ENCODE results near the gene FOXN1. TPM values are rescaled to one million over a fixed set of nuclear protein-coding genes. Genes with fewer than 3 reads are reported as not detected.
"Not testable (repeated sequence)": the region's sequence is repeated elsewhere in the genome, so short reads cannot be mapped to it uniquely, and the experiment has no call there.

The FOXN1 gene
- total RNA-seq, 2 experiments from 2014 or later = not detected

DNA sequence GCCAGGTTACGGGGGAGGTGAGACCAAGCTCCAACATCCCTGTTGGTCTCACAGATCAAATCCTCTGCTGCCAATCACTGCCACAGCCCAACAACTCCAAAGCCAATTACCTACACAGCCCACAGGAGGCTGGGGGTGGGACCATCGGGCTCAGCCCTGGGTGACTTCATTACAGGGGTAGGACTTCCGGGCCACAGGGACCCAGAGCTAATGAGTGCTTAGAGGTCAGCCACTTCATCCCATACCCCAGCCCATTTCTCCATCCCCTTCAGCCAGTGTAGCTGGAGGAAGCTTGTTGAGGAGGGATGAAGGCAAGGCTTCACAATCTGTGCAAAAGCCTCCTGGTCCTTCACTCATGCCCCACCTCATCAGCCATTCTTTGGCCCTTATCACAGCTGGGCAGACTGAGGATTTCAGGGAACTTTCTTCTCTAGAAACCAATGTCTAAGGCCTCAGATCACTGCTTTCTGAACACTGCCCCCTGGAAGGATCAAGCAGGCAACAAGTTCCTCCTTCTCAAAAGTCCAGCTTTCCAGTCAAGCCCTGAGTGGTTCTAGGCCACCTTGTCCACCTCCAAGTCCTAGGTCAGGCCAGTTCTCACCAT is 5.8 kb downstream of the FOXN1 start:
- CTCF ChIA-PET = no interaction called here

DNA sequence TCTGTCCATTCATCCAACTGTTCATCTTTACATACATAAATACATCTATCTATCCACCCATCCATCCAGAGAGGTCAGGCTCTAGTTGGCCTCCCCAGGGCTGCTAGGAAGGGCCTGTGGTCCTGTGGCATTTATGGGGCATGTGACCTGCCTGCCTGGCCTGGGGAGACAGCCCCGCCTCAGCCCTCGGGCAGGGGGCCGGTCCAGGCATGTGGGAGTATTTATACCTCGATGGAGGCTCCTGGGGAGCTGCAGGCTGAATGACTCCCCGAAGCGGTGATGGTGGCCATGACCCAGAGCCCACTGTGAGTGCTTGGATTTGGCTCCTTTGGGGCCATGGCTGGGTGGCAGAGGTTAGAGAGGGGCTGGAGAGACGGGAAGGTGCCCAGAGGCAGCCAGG is 7.3 kb downstream of the FOXN1 start:
- no peak overlapping the region for H3K27ac Mint-ChIP-seq
- no peak for DNase-seq
- intact Hi-C loops (cut with micrococcal nuclease) = no loop called here
- CTCF ChIA-PET = no interaction called here
- H3K36me3 Mint-ChIP-seq = no peaks in the 10 kb centered on the region
- peaks cover 19% of the 10 kb centered on the region for H3K27me3 Mint-ChIP-seq
- H3K9me3 Mint-ChIP-seq = no peaks in the 10 kb centered on the region
- POLR2A ChIA-PET = no interaction called here
- H3K4me1 Mint-ChIP-seq (ENCODE audit: low read depth) = no peaks in the 10 kb centered on the region
- no peak overlapping the region for H3K4me3 Mint-ChIP-seq

More for the DNA sequence above, 5.8 kb downstream of the FOXN1 start:
- no peaks in the 10 kb centered on the region for H3K9me3 Mint-ChIP-seq
- H3K4me3 Mint-ChIP-seq = no peak overlapping the region
- H3K27me3 Mint-ChIP-seq = peaks cover 25% of the 10 kb centered on the region
- intact Hi-C loops (cut with micrococcal nuclease) = no loop called here
- DNase-seq = no peak
- POLR2A ChIA-PET = no interaction called here
- H3K27ac Mint-ChIP-seq = no peak overlapping the region
- H3K4me1 Mint-ChIP-seq (ENCODE audit: low read depth) = no peaks in the 10 kb centered on the region
- no peaks in the 10 kb centered on the region for H3K36me3 Mint-ChIP-seq

DNA sequence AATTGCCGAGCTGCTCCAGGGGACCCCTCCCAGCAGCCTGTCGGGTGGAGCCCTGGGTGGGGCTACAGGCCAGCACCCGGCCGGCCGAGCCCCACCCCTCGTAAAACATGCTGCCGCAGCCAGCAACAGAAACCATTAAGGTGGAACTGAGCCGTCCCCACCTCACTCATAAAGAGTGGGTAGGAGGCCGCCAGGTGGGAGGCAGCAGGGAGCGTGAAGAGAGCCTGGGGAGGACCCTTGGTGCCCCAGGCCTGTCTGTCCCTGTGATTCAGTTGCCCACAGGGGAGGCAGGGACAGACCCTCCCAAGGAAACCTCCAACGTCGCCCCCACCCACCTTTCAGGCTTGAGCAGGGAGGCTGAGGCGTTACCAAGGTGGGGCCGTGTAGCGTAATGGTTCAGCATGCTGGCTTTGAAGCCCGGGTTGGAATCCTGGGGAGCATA is 8.4 kb downstream of the FOXN1 start:
- intact Hi-C loops (cut with micrococcal nuclease) = no loop called here
- CTCF ChIA-PET = no interaction called here
- H3K36me3 Mint-ChIP-seq = no peaks in the 10 kb centered on the region

DNA sequence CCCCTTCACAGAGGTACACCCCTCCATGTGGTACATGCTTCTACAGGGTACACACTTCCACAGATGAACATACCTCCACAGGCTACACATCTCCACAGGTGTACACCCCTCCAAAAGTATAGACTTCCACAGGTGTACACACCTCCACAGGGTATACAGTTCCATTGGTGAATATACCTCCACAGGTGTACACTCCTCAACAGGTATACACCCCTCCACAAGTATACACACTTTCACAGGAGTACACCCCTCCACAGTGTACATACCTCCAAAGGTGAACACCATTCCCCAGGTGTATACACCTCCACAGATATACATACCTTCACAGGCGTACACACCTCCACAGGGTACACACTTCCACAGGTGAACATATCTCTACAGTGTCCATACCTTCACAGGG is 9.4 kb downstream of the FOXN1 start:
- POLR2A ChIA-PET = no interaction called here
- DNase-seq = no peak
- Mint-ChIP-seq H3K27me3 (peaks cover 10% of the 10 kb centered on the region), H3K4me1 (ENCODE audit: low read depth) (no peaks in the 10 kb centered on the region), H3K36me3 (no peaks in the 10 kb centered on the region), H3K9me3 (no peaks in the 10 kb centered on the region), H3K4me3 (no peak overlapping the region), H3K27ac (no peak overlapping the region)
- intact Hi-C loops (cut with micrococcal nuclease) = no loop called here
- CTCF ChIA-PET = no interaction called here

More for the DNA sequence above, 8.4 kb downstream of the FOXN1 start:
- Mint-ChIP-seq H3K4me3 (no peak overlapping the region), H3K27me3 (peaks cover 13% of the 10 kb centered on the region), H3K27ac (no peak overlapping the region), H3K4me1 (ENCODE audit: low read depth) (no peaks in the 10 kb centered on the region), H3K9me3 (no peaks in the 10 kb centered on the region)
- POLR2A ChIA-PET = no interaction called here
- no peak for DNase-seq

DNA sequence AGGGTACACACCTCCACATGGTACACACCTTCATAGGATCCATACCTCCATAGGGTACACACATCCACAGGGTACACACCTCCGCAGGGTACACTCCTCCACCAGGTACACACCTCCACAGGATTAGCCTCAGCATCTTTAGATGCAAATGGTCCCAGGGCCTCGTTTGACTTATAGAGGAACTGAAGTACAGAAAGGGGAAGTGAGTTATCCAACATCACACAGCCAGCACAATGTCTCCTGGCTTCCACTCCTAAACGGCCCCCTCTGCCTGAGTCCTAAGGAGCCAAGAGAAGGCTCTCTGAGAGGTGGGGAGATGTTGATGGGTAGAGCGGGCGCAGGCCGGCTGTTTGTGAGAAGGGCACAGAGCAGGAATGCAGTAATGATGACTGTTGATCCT is 12.0 kb downstream of the FOXN1 start:
- CTCF ChIA-PET = no interaction called here
- H3K27ac Mint-ChIP-seq = no peak overlapping the region
- no peak for DNase-seq
- POLR2A ChIA-PET = no interaction called here
- intact Hi-C loops (cut with micrococcal nuclease) = no loop called here
- peaks cover 1% of the 10 kb centered on the region for H3K27me3 Mint-ChIP-seq
- H3K4me3 Mint-ChIP-seq = no peak overlapping the region
- no peaks in the 10 kb centered on the region for H3K9me3 Mint-ChIP-seq
- H3K36me3 Mint-ChIP-seq = no peaks in the 10 kb centered on the region
- H3K4me1 Mint-ChIP-seq (ENCODE audit: low read depth) = no peaks in the 10 kb centered on the region

- no peak for DNase-seq
- no peaks in the 10 kb centered on the region for H3K36me3 Mint-ChIP-seq
- peaks cover 1% of the 10 kb centered on the region for H3K27me3 Mint-ChIP-seq
- H3K9me3 Mint-ChIP-seq = no peaks in the 10 kb centered on the region
- no peak overlapping the region for H3K27ac Mint-ChIP-seq
- ChIA-PET POLR2A (no interaction called here), CTCF (no interaction called here)
- no peaks in the 10 kb centered on the region for H3K4me1 Mint-ChIP-seq (ENCODE audit: low read depth)
- intact Hi-C loops (cut with micrococcal nuclease) = no loop called here
- H3K4me3 Mint-ChIP-seq = no peak overlapping the region
These were observed 12.4 kb downstream of the FOXN1 start for GRCh38 chr17:28518578-28518977.

- ChIA-PET CTCF (no interaction called here), POLR2A (no interaction called here)
- no peak overlapping the region for H3K4me3 Mint-ChIP-seq
- intact Hi-C loops (cut with micrococcal nuclease) = no loop called here
- H3K9me3 Mint-ChIP-seq = no peaks in the 10 kb centered on the region
- no peaks in the 10 kb centered on the region for H3K4me1 Mint-ChIP-seq (ENCODE audit: low read depth)
- no peaks in the 10 kb centered on the region for H3K36me3 Mint-ChIP-seq
- no peak overlapping the region for H3K27ac Mint-ChIP-seq
- H3K27me3 Mint-ChIP-seq = no peaks in the 10 kb centered on the region
- DNase-seq = no peak
These were observed 13.1 kb downstream of the FOXN1 start for GRCh38 chr17:28519236-28519635.

DNA sequence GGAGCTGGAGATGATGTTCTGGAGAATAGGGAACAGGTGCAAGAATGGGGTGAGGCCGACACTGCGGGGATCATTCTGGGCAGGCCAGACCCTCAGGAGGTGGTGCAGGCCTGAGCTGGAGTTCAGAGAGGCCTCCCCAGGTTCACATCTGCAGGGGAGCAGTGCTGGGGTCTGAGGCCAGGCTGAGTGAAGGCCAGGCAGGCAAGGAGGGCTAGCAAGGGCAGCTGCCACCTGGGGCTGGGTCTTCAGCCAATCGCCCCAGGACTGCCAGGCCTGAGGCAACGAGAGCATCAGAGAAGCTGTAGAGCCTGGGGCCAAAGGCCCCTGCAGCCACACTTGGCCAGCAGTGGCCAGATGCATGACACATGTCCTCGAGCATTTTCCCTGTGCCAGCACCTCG is 14.5 kb downstream of the FOXN1 start:
- DNase-seq = no peak
- Mint-ChIP-seq H3K27ac (no peak overlapping the region), H3K27me3 (no peaks in the 10 kb centered on the region), H3K4me1 (ENCODE audit: low read depth) (no peaks in the 10 kb centered on the region), H3K9me3 (no peaks in the 10 kb centered on the region), H3K4me3 (no peak overlapping the region), H3K36me3 (no peaks in the 10 kb centered on the region)
- POLR2A ChIA-PET = no interaction called here
- CTCF ChIA-PET = interaction anchor here (0.6 kb wide), 1 partner anchor 19 kb away, joined by 3 read pairs; no protein-coding TSS in a partner anchor
- intact Hi-C loops (cut with micrococcal nuclease) = no loop called here

GRCh38 chr17:28521311-28522085 is 15.3 kb downstream of the FOXN1 start:
- no peaks in the 10 kb centered on the region for H3K9me3 Mint-ChIP-seq
- CTCF ChIA-PET = no interaction called here
- no peak for DNase-seq

DNA sequence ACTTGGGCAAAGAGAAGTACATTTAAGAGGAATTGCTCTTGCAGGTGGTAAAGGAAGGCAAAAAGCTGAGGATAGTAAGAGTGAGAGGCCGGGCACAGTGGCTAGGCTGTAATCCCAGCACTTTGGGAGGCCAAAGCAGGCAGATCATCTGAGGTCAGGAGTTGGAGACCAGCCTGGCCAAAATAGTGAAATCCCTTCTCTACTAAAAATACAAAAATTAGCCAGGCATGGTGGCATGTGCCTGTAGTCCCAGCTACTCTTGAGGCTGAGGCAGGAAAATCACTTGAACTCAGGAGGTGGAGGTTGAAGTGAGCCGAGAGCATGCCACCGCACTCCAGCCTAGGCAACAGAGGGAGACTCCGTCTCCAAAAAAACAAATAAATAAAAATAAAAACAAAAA is 16.1 kb downstream of the FOXN1 start:
- H3K4me1 Mint-ChIP-seq (ENCODE audit: low read depth); H3K4me3 Mint-ChIP-seq; intact Hi-C loops (cut with micrococcal nuclease); H3K27me3 Mint-ChIP-seq; CTCF ChIA-PET; H3K27ac Mint-ChIP-seq; H3K9me3 Mint-ChIP-seq; H3K36me3 Mint-ChIP-seq; POLR2A ChIA-PET; DNase-seq: not testable (repeated sequence)

More at GRCh38 chr17:28521311-28522085, 15.3 kb downstream of the FOXN1 start:
- Mint-ChIP-seq H3K27me3 (no peaks in the 10 kb centered on the region), H3K4me1 (ENCODE audit: low read depth) (no peaks in the 10 kb centered on the region), H3K4me3 (no peak overlapping the region), H3K27ac (no peak overlapping the region), H3K36me3 (no peaks in the 10 kb centered on the region)
- POLR2A ChIA-PET = no interaction called here
- intact Hi-C loops (cut with micrococcal nuclease) = no loop called here

DNA sequence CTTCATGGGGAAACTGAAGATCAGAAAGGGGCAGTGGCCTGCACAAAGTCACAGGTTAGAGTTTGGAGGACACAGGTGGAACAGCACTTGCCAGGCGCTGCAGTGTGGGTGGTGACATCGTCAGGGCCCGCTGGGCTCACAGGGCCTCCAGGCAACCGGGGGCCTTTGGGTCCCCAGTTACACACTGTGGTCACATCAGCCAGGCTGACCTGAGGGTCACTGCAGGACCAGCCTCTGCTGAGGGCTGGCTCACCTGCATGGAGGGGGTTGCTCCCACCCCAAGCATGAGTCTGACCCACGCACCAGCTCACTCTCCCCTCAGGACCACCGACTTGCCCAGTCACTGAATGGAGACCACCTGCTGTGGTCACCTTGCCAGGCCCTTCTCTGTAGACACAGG is 17.0 kb downstream of the FOXN1 start:
- Mint-ChIP-seq H3K9me3 (no peaks in the 10 kb centered on the region), H3K4me1 (ENCODE audit: low read depth) (no peaks in the 10 kb centered on the region), H3K27ac (no peak overlapping the region), H3K36me3 (no peaks in the 10 kb centered on the region), H3K27me3 (no peaks in the 10 kb centered on the region), H3K4me3 (no peak overlapping the region)
- ChIA-PET CTCF (no interaction called here), POLR2A (no interaction called here)
- intact Hi-C loops (cut with micrococcal nuclease) = no loop called here
- no peak for DNase-seq

- no peak for DNase-seq
- Mint-ChIP-seq H3K4me3 (no peak overlapping the region), H3K36me3 (no peaks in the 10 kb centered on the region), H3K4me1 (ENCODE audit: low read depth) (no peaks in the 10 kb centered on the region), H3K9me3 (no peaks in the 10 kb centered on the region), H3K27me3 (no peaks in the 10 kb centered on the region), H3K27ac (no peak overlapping the region)
- intact Hi-C loops (cut with micrococcal nuclease) = no loop called here
- ChIA-PET POLR2A (no interaction called here), CTCF (no interaction called here)
These were observed 17.7 kb downstream of the FOXN1 start for GRCh38 chr17:28523876-28524275.

All from activated CD4-positive, alpha-beta memory T cell treated with anti-CD3 and anti-CD28 coated beads for 36 hours (primary cell).